ENCODE measurements around the gene APLF.
A peak's percentile ranks its signal among the peaks of the same experiment; 100 is the strongest.

Gene APLF

DNA sequence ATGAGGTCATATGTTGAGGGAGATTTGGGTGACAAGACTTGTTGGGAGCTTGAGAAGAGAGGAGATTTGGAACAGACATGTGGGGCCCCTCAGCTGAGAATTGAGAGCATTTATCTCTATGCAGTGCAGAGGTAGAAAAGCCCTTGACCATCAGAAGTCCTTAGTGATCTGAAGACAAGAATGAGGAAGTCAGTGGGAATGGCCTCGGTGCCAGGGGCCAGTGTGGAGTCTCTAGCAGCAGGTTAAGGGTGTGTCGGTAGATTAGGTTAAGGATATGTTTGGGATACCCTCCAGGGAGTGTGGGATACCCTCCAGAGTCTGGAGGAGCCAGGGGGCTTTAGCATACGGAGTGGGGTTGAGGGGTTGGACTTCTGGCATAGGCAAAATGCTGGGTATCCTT lies 41.9 kb upstream of the APLF start:
- no peak overlapping the region for H3K4me3 ChIP-seq (replicated peaks; ENCODE audit: insufficient read depth, low read length)
- TF ChIP-seq SPI1 (IDR thresholded peaks at IDR 0.05; ENCODE audit: borderline replicate concordance, low read depth) (peak; percentile 75), POLR2AphosphoS5 (IDR thresholded peaks at IDR 0.05; ENCODE audit: low read depth) (no peak)
- no peak overlapping the region; the same call in 1 of the 2 replicates for H3K27ac ChIP-seq (replicated peaks)
- DNase-seq (ENCODE audit: low read depth in 1 of 2, low spot score in 1 of 2): no peak
- no peaks in the 10 kb centered on the region for H3K27me3 ChIP-seq (ENCODE audit: insufficient read depth, poor library complexity, severe bottlenecking)

DNA sequence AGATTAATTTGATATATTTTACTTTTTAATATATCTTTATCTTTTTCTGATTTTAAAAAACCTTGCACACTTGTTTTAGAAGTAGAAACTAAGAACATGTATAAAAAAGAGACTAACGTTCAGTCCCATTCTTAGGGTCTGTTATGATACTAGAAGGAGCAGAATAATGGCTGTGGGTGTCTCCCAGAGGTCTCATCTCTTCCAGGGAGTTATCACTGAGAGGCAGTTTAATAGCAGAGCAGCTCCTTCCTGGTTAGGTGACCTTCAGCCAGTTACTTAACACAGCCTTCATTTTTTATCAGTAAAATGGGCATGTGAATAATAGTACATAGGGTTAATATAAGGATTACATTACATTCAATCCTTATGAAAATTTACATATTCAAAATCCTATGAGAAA lies 40.9 kb upstream of the APLF start:
- TF ChIP-seq SPI1 (IDR thresholded peaks at IDR 0.05; ENCODE audit: borderline replicate concordance, low read depth) (no peak), GABPA (IDR thresholded peaks at IDR 0.05; ENCODE audit: low read depth) (no peak), POLR2AphosphoS5 (IDR thresholded peaks at IDR 0.05; ENCODE audit: low read depth) (no peak)
- TF ChIP-seq, protein P1, sequence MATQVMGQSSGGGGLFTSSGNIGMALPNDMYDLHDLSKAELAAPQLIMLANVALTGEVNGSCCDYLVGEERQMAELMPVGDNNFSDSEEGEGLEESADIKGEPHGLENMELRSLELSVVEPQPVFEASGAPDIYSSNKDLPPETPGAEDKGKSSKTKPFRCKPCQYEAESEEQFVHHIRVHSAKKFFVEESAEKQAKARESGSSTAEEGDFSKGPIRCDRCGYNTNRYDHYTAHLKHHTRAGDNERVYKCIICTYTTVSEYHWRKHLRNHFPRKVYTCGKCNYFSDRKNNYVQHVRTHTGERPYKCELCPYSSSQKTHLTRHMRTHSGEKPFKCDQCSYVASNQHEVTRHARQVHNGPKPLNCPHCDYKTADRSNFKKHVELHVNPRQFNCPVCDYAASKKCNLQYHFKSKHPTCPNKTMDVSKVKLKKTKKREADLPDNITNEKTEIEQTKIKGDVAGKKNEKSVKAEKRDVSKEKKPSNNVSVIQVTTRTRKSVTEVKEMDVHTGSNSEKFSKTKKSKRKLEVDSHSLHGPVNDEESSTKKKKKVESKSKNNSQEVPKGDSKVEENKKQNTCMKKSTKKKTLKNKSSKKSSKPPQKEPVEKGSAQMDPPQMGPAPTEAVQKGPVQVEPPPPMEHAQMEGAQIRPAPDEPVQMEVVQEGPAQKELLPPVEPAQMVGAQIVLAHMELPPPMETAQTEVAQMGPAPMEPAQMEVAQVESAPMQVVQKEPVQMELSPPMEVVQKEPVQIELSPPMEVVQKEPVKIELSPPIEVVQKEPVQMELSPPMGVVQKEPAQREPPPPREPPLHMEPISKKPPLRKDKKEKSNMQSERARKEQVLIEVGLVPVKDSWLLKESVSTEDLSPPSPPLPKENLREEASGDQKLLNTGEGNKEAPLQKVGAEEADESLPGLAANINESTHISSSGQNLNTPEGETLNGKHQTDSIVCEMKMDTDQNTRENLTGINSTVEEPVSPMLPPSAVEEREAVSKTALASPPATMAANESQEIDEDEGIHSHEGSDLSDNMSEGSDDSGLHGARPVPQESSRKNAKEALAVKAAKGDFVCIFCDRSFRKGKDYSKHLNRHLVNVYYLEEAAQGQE (IDR thresholded peaks at IDR 0.05; ENCODE audit: insufficient replicate concordance, low read depth): no peak
- TF ChIP-seq, protein P2, sequence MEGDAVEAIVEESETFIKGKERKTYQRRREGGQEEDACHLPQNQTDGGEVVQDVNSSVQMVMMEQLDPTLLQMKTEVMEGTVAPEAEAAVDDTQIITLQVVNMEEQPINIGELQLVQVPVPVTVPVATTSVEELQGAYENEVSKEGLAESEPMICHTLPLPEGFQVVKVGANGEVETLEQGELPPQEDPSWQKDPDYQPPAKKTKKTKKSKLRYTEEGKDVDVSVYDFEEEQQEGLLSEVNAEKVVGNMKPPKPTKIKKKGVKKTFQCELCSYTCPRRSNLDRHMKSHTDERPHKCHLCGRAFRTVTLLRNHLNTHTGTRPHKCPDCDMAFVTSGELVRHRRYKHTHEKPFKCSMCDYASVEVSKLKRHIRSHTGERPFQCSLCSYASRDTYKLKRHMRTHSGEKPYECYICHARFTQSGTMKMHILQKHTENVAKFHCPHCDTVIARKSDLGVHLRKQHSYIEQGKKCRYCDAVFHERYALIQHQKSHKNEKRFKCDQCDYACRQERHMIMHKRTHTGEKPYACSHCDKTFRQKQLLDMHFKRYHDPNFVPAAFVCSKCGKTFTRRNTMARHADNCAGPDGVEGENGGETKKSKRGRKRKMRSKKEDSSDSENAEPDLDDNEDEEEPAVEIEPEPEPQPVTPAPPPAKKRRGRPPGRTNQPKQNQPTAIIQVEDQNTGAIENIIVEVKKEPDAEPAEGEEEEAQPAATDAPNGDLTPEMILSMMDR (IDR thresholded peaks at IDR 0.05; ENCODE audit: insufficient read depth, low read length): no peak
- Histone ChIP-seq H3K4me3 (replicated peaks; ENCODE audit: insufficient read depth, low read length) (no peak overlapping the region), H3K27ac (replicated peaks) (peak overlapping the region; percentile 29; the same call in 1 of the 2 replicates), H3K27me3 (ENCODE audit: insufficient read depth, poor library complexity, severe bottlenecking) (no peaks in the 10 kb centered on the region)
- DNase-seq (ENCODE audit: low read depth in 1 of 2, low spot score in 1 of 2): no peak

DNA sequence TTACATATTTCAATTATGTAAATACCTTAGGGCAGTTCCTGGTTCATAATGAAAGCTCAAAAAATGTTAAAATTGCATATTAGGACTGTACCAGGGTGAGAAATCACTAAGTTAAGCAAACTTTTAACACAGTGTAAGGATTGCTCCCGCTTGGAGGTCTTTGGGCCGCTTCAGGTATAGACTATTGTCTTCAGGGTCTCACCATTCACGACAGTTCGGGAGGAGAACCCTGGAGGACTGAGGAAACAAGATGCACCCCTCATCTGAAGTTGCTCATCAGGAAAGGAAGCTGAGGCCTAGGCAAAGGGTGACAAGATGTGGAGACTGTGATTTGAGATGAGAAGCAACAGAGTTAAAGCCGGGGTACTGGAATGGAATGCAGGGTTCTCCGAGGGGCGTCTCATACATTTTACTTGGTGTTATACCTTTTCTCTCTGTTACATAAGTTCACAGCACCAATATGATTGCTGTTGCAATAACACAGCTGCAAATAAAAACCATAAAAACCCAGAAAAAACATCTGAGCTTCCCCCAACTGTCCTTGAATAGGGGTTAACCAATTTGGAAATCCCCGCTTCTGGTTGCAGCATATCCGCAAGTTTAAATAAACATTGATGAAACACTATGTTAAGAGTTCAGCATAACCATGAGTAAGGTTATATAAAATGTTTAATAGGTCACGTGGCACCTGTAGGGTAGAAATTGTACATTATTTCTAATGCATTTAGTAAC lies 40.4 kb upstream of the APLF start:
- Histone ChIP-seq H3K27ac (replicated peaks) (peak overlapping the region; percentile 34), H3K27me3 (ENCODE audit: insufficient read depth, poor library complexity, severe bottlenecking) (no peaks in the 10 kb centered on the region), H3K4me3 (replicated peaks; ENCODE audit: insufficient read depth, low read length) (no peak overlapping the region)
- peak; percentile 86 to 95 for DNase-seq (ENCODE audit: low read depth in 1 of 2, low spot score in 1 of 2)
- TF ChIP-seq SPI1 (IDR thresholded peaks at IDR 0.05; ENCODE audit: borderline replicate concordance, low read depth) (no peak; the same call in 1 of the 2 replicates), GABPA (IDR thresholded peaks at IDR 0.05; ENCODE audit: low read depth) (peak; percentile 34), POLR2AphosphoS5 (IDR thresholded peaks at IDR 0.05; ENCODE audit: low read depth) (peak; percentile 88)
- TF ChIP-seq, protein P1 (IDR thresholded peaks at IDR 0.05; ENCODE audit: insufficient replicate concordance, low read depth): no peak
- TF ChIP-seq, protein P2 (IDR thresholded peaks at IDR 0.05; ENCODE audit: insufficient read depth, low read length): no peak

DNA sequence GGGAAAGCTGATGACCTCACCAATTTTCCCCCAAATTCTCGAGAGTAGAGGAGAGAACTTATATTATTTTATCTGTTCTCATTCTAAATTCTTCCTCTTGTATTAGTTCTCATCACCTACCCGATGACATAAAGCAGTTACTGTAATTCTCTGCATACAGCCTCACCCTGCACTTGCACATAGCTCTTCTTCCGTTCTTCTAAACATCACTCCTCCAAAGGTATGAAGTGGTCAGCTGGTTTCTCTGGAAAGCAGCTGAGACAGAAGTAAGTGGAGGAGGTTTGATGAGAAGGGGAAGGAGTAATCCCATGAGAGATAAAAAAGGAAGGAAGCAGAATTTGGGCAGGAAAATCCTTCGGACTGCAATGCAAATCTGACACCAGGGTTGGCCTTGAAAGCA lies 39.3 kb upstream of the APLF start:
- TF ChIP-seq, protein P1 (IDR thresholded peaks at IDR 0.05; ENCODE audit: insufficient replicate concordance, low read depth): no peak
- no peak for TF ChIP-seq SPI1 (IDR thresholded peaks at IDR 0.05; ENCODE audit: borderline replicate concordance, low read depth)
- TF ChIP-seq, protein P2 (IDR thresholded peaks at IDR 0.05; ENCODE audit: insufficient read depth, low read length): no peak
- no peak for TF ChIP-seq POLR2AphosphoS5 (IDR thresholded peaks at IDR 0.05; ENCODE audit: low read depth)
- TF ChIP-seq GABPA (IDR thresholded peaks at IDR 0.05; ENCODE audit: low read depth): no peak
- DNase-seq (ENCODE audit: low read depth in 1 of 2, low spot score in 1 of 2): no peak
- Histone ChIP-seq H3K4me3 (replicated peaks; ENCODE audit: insufficient read depth, low read length) (no peak overlapping the region), H3K27ac (replicated peaks) (no peak overlapping the region), H3K27me3 (ENCODE audit: insufficient read depth, poor library complexity, severe bottlenecking) (no peaks in the 10 kb centered on the region)

Measured in HL-60 (cell line).